ENCODE data around the gene DAW1.

DNA sequence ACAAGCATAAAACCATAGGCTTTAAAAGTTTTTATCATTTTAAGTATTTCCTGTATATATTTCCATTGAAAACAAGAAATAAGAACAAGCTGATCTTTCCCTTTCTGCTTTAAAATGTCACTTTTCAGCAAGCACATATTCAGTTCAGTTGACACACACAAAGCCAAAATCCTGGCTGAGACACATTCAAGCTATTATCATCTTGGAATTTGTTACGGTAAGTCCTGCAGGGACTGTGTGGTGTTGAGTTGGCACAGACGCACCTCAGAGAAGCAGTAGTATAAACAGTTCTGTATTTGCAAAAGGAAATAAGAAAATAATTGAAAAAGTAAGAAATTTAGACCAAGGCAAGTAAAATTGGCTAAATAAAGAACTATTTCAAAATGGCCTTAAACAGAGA lies 10.4 kb upstream of the DAW1 start:
- no peak for TF ChIP-seq CTCF (IDR thresholded peaks at IDR 0.05; ENCODE audit: low read depth, low read length)
- TF ChIP-seq EZH2phosphoT487 (IDR thresholded peaks at IDR 0.05; ENCODE audit: low read depth), result no peak
